Frontal cortex (tissue), 4 donors: ENCODE data around the gene NR2C2AP. TPM values are rescaled to one million over a fixed set of nuclear protein-coding genes. Genes with fewer than 3 reads are reported as not detected.

ENCODE experiments used
- DNase-seq, 2 donors: peaks; one replicate each; pipeline ENCODE4 v3.0.0; 2012; ENCODE audit warnings: low spot score in 2 of 2
- FAIRE-seq: peaks from 2 replicates; lab custom pipeline; 2012; peaks lifted over from hg19 to GRCh38; lab: Jason Lieb, UNC
- small RNA-seq: library from RNA; depleted of rRNA; stranded (forward); fragments of <200 nt; gene quantifications from one replicate; pipeline ENCODE3, GENCODE V24; 2014
- total RNA-seq: library from RNA; depleted of rRNA; stranded (reverse); fragments of >200 nt; gene quantifications from one replicate; pipeline ENCODE4 v1.2.3, GENCODE V29; 2014
- donor health status: control.
- donor health status: control.
- donor health status: control.

NR2C2AP gene
- total RNA-seq, 1 donor from 2014 or later, result 9.0 TPM

GRCh38 chr19:19155495-19156219, 47.6 kb downstream of the NR2C2AP start:
- DNase-seq, result no peak
- no peak for FAIRE-seq

GRCh38 chr19:19154768-19155494, 48.3 kb downstream of the NR2C2AP start:
- DNase-seq, result no peak
- FAIRE-seq, result no peak

GRCh38 chr19:19152668-19153384, 50.4 kb downstream of the NR2C2AP start:
- DNase-seq (no peak), FAIRE-seq (no peak)

GRCh38 chr19:19151418-19151817, 51.8 kb downstream of the NR2C2AP start:
- FAIRE-seq (no peak), DNase-seq (no peak)

Small RNA genes within 50 kb of the gene (small RNA-seq; reads per million reads assigned to genes)
- gene RNU6-1028P, result not detected

Other genes starting within 250 kb of the NR2C2AP start
- gene SUGP2, start 169.9 kb downstream of the NR2C2AP start, total RNA-seq, result 90.5 TPM
- 56.3 TPM for gene ARMC6, start 169.8 kb downstream of the NR2C2AP start, total RNA-seq
- gene SLC25A42, start 139.4 kb downstream of the NR2C2AP start, total RNA-seq, result 10.2 TPM
- gene TMEM161A, start 64.9 kb downstream of the NR2C2AP start, total RNA-seq, result 8.6 TPM
- not detected for gene MEF2B, start 33.2 kb downstream of the NR2C2AP start, total RNA-seq
- 28.1 TPM for gene BORCS8, start 11.3 kb downstream of the NR2C2AP start, total RNA-seq
- gene RFXANK, start 11.2 kb downstream of the NR2C2AP start, total RNA-seq, result 18.3 TPM
- 162 TPM for gene NCAN, start 8.5 kb upstream of the NR2C2AP start, total RNA-seq
- gene TM6SF2, start 69.9 kb upstream of the NR2C2AP start, total RNA-seq, result 0.41 TPM
- 22.8 TPM for gene SUGP1, start 117.1 kb upstream of the NR2C2AP start, total RNA-seq
- 20.8 TPM for gene MAU2, start 117.4 kb upstream of the NR2C2AP start, total RNA-seq
- gene GATAD2A, start 202.3 kb upstream of the NR2C2AP start, total RNA-seq, result 7.7 TPM